Measurements from ENCODE around the gene MFAP3L. TPM values are rescaled to one million over a fixed set of nuclear protein-coding genes. Genes with fewer than 3 reads are reported as not detected.

Gene MFAP3L
- total RNA-seq, 1 experiment from 2014 or later = 5.1 TPM

- H3K4me3 Mint-ChIP-seq = no peak overlapping the region
- Histone ChIP-seq H2BK5ac (ENCODE audit: insufficient read length, low read length) (no peak overlapping the region), H4K91ac (ENCODE audit: insufficient read length, low read depth, low read length) (no peak overlapping the region)
Observed at GRCh38 chr4:170014359-170015011, 11.7 kb downstream of the MFAP3L start.

More at GRCh38 chr4:170014359-170015011, 11.7 kb downstream of the MFAP3L start:
- no peaks in the 10 kb centered on the region for H4K20me1 ChIP-seq (ENCODE audit: control insufficient read depth, insufficient read depth, insufficient read length)
- H2BK12ac ChIP-seq (ENCODE audit: insufficient read length, low read depth, low read length) = no peak overlapping the region
- no peaks in the 10 kb centered on the region; the same call in 1 of the 2 replicates for H3K79me2 ChIP-seq (ENCODE audit: insufficient read depth, low read length)
- no CpG with 5 or more reads among the region's 6 CpGs for WGBS (ENCODE audit: extremely low coverage, insufficient read length, low lambda C conversion rate)
- no peaks in the 10 kb centered on the region for H3K4me1 ChIP-seq (ENCODE audit: insufficient read depth, low read length)
- Mint-ChIP-seq H3K27me3 (ENCODE audit: low read depth) (no peaks in the 10 kb centered on the region), H3K9me3 (peaks cover 0 to 8% of the 10 kb centered on the region in 2 experiments; a peak in 3 of 5 replicates), H3K27ac (no peak overlapping the region), H3K4me1 (peaks cover 14 to 17% of the 10 kb centered on the region in 2 experiments), H3K36me3 (ENCODE audit: insufficient read depth in 1 of 3, low read depth in 3 of 3) (peaks cover 0 to 4% (median 0%) of the 10 kb centered on the region in 3 experiments; a peak in 2 of 7 replicates)
- H2BK120ac ChIP-seq (ENCODE audit: low read depth, low read length, poor library complexity, severe bottlenecking) = no peak overlapping the region
- no peaks in the 10 kb centered on the region for H3K23me2 ChIP-seq (ENCODE audit: insufficient read length, low read depth, low read length, poor library complexity, severe bottlenecking)
- H4K5ac ChIP-seq (ENCODE audit: insufficient read length, low read depth, low read length) = no peak overlapping the region
- DNase-seq = no peak
- no peaks in the 10 kb centered on the region for H3K9me3 ChIP-seq (ENCODE audit: control insufficient read depth, low read depth, low read length)
- no peak overlapping the region for H3T11ph ChIP-seq (ENCODE audit: low read length)
- H3K4me2 ChIP-seq (ENCODE audit: insufficient read depth, insufficient read length, low read length) = no peak overlapping the region
- no peaks in the 10 kb centered on the region for H3K79me1 ChIP-seq (ENCODE audit: insufficient read depth, low read depth, low read length, poor library complexity, severe bottlenecking)
- H2AFZ ChIP-seq (ENCODE audit: low read length) = no peak overlapping the region
- H2BK15ac ChIP-seq (ENCODE audit: low read depth, low read length) = no peak overlapping the region
- no peak overlapping the region for H2BK20ac ChIP-seq (ENCODE audit: low read depth, low read length, poor library complexity, severe bottlenecking)
- H3K9ac ChIP-seq (ENCODE audit: extremely low read depth, insufficient read length, low read length) = no peak overlapping the region
- no peak overlapping the region for H3K56ac ChIP-seq (ENCODE audit: insufficient read length, low read depth, low read length)
- TF ChIP-seq, protein P1, sequence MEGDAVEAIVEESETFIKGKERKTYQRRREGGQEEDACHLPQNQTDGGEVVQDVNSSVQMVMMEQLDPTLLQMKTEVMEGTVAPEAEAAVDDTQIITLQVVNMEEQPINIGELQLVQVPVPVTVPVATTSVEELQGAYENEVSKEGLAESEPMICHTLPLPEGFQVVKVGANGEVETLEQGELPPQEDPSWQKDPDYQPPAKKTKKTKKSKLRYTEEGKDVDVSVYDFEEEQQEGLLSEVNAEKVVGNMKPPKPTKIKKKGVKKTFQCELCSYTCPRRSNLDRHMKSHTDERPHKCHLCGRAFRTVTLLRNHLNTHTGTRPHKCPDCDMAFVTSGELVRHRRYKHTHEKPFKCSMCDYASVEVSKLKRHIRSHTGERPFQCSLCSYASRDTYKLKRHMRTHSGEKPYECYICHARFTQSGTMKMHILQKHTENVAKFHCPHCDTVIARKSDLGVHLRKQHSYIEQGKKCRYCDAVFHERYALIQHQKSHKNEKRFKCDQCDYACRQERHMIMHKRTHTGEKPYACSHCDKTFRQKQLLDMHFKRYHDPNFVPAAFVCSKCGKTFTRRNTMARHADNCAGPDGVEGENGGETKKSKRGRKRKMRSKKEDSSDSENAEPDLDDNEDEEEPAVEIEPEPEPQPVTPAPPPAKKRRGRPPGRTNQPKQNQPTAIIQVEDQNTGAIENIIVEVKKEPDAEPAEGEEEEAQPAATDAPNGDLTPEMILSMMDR (conservative IDR thresholded peaks at IDR 0.05) = no peak
- H3K27me3 ChIP-seq (ENCODE audit: insufficient read depth, low read length) = no peaks in the 10 kb centered on the region
- no peak overlapping the region for H3K4ac ChIP-seq (ENCODE audit: low read depth, low read length)
- H3K14ac ChIP-seq (ENCODE audit: insufficient read depth, low read length) = no peak overlapping the region
- no peak overlapping the region for H2AK5ac ChIP-seq (ENCODE audit: insufficient read length, low read length)
- no peak overlapping the region for H4K8ac ChIP-seq (replicated peaks; ENCODE audit: insufficient read length, low read depth, low read length)
- no peak overlapping the region for H3K23ac ChIP-seq (ENCODE audit: insufficient read length, low read depth, low read length)
- H3K27ac ChIP-seq (ENCODE audit: insufficient read length, low read depth, low read length) = no peak overlapping the region
- H3K18ac ChIP-seq (ENCODE audit: insufficient read length, low read depth, low read length) = no peak overlapping the region

All from H9 (cell line).